C4-2B (cell line): ENCODE data around the gene PSMD9.

ENCODE experiments used
- H3K27ac ChIP-seq: fragments of 450-650 bp; 2 replicates; pipeline ENCODE4 v1.5.1; 2017
- CTCF ChIP-seq: fragments of 450-650 bp; conservative IDR thresholded peaks from 2 replicates; pipeline ENCODE4 v1.5.1; 2017; ENCODE audit warnings: mild to moderate bottlenecking
- ZFX ChIP-seq: fragments of 450-650 bp; IDR thresholded peaks from 2 replicates; pipeline ENCODE4 v1.6.1; 2017

The PSMD9 gene

GRCh38 chr12:121957861-121958515 lies 69.4 kb downstream of the PSMD9 start:
- no peak overlapping the region for H3K27ac ChIP-seq

GRCh38 chr12:121958541-121959240 lies 70.1 kb downstream of the PSMD9 start:
- no peak overlapping the region for H3K27ac ChIP-seq
- TF ChIP-seq CTCF (no peak), ZFX (no peak)

More at GRCh38 chr12:121957861-121958515, 69.4 kb downstream of the PSMD9 start:
- no peak for TF ChIP-seq ZFX
- no peak for TF ChIP-seq CTCF

DNA sequence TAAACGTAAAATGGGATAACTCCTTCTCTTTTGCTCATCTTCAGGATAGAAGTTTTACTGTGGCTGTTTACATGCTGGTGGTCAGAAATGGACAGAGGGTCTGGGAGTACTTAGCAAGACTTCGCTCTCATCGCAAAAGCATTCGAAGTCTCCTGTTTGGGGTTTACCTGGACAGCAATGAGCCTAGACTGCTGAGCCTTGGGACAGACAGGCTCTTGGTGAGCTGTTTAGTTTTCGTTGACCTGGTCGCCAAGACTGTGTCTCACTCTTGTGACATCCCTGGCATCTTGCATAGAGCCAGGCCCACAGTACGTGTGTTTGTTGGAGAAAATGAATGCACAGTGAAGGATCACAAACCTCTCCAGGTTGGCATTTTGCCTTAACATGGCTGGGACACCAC lies 72.0 kb downstream of the PSMD9 start:
- TF ChIP-seq ZFX, result no peak
- TF ChIP-seq CTCF, result no peak
- no peak overlapping the region for H3K27ac ChIP-seq

- TF ChIP-seq ZFX (no peak), CTCF (no peak)
Measured at GRCh38 chr12:121961195-121961879, 72.7 kb downstream of the PSMD9 start.

DNA sequence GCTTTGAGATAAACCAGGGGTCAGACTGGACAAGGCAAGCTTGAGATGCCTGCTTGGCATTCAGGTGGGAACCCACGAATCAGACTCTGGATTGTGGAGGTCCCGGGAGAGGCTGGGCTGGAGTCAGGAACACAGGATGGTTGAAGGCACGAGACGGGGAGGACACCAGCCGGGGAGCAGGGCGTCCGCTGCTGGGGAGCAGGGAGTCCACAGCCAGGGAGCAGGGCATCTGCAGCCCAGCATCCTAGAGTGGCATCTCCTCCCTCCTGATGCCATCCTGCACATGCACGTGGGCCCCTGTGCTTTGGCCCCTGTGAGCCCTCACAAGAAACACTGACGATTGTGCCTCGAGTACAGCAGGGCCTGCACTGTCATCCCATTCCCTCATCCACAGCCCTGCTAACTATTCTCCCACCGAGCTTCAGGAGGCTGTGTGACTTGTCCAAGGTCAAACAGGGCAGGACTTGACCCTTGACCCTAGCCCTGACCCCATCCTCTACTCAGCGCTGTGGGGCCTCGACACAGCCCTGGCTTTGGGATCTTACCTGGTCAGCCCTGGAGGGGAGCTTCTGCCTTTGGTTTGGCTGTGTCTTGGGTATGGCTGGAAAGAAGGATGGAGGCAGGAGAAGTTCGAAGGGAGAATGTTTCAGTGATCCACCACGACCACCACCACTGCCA lies 74.9 kb downstream of the PSMD9 start:
- no peak overlapping the region for H3K27ac ChIP-seq
- TF ChIP-seq ZFX (no peak), CTCF (no peak)

More at GRCh38 chr12:121961195-121961879, 72.7 kb downstream of the PSMD9 start:
- H3K27ac ChIP-seq, result no peak overlapping the region

GRCh38 chr12:121964813-121965643 lies 76.4 kb downstream of the PSMD9 start:
- no peak overlapping the region for H3K27ac ChIP-seq

More at GRCh38 chr12:121964813-121965643, 76.4 kb downstream of the PSMD9 start:
- TF ChIP-seq CTCF (no peak), ZFX (no peak)
